ENCODE data around the gene CYTH3.

CYTH3 gene

DNA sequence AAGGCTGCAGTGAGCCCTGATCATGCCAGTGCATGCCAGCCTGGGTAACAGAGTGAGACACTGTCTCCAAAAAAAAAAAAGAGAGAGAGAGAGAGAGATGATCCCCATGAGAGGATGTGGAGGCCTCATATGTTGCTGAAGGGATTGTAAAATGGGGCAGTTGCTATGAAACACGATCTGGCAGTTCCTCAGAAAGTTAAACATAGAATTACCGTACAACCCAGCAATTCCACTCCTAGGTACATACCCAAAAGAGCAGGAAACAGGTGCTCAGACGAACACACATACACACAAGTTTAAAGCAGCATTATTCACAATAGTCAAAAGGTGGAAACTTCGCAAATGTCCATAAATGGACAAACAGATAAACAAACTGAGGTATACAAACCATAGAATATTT lies 27.4 kb upstream of the CYTH3 start:
- TF ChIP-seq TEAD4 (IDR thresholded peaks at IDR 0.05) (no peak), TAF1 (IDR thresholded peaks at IDR 0.05; ENCODE audit: low read depth) (no peak), RAD21 (IDR thresholded peaks at IDR 0.05; ENCODE audit: low read depth) (no peak), YY1 (IDR thresholded peaks at IDR 0.05; ENCODE audit: low read depth) (no peak), FOXM1 (IDR thresholded peaks at IDR 0.05; ENCODE audit: borderline replicate concordance, low read depth) (no peak), ZBTB7A (IDR thresholded peaks at IDR 0.05; ENCODE audit: low read depth) (no peak), CREB1 (IDR thresholded peaks at IDR 0.05; ENCODE audit: low read depth) (no peak), EGR1 (IDR thresholded peaks at IDR 0.05) (no peak), EP300 (IDR thresholded peaks at IDR 0.05; ENCODE audit: borderline replicate concordance) (no peak), NFIC (IDR thresholded peaks at IDR 0.05) (no peak), TCF12 (IDR thresholded peaks at IDR 0.05; ENCODE audit: low read depth) (no peak), CEBPB (IDR thresholded peaks at IDR 0.05) (no peak)
- TF ChIP-seq, protein P1, sequence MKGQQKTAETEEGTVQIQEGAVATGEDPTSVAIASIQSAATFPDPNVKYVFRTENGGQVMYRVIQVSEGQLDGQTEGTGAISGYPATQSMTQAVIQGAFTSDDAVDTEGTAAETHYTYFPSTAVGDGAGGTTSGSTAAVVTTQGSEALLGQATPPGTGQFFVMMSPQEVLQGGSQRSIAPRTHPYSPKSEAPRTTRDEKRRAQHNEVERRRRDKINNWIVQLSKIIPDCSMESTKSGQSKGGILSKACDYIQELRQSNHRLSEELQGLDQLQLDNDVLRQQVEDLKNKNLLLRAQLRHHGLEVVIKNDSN (IDR thresholded peaks at IDR 0.05): no peak
- TF ChIP-seq, protein P2, sequence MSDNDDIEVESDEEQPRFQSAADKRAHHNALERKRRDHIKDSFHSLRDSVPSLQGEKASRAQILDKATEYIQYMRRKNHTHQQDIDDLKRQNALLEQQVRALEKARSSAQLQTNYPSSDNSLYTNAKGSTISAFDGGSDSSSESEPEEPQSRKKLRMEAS (IDR thresholded peaks at IDR 0.05): no peak
- TF ChIP-seq, protein P3, sequence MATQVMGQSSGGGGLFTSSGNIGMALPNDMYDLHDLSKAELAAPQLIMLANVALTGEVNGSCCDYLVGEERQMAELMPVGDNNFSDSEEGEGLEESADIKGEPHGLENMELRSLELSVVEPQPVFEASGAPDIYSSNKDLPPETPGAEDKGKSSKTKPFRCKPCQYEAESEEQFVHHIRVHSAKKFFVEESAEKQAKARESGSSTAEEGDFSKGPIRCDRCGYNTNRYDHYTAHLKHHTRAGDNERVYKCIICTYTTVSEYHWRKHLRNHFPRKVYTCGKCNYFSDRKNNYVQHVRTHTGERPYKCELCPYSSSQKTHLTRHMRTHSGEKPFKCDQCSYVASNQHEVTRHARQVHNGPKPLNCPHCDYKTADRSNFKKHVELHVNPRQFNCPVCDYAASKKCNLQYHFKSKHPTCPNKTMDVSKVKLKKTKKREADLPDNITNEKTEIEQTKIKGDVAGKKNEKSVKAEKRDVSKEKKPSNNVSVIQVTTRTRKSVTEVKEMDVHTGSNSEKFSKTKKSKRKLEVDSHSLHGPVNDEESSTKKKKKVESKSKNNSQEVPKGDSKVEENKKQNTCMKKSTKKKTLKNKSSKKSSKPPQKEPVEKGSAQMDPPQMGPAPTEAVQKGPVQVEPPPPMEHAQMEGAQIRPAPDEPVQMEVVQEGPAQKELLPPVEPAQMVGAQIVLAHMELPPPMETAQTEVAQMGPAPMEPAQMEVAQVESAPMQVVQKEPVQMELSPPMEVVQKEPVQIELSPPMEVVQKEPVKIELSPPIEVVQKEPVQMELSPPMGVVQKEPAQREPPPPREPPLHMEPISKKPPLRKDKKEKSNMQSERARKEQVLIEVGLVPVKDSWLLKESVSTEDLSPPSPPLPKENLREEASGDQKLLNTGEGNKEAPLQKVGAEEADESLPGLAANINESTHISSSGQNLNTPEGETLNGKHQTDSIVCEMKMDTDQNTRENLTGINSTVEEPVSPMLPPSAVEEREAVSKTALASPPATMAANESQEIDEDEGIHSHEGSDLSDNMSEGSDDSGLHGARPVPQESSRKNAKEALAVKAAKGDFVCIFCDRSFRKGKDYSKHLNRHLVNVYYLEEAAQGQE (IDR thresholded peaks at IDR 0.05; ENCODE audit: low read depth): no peak

DNA sequence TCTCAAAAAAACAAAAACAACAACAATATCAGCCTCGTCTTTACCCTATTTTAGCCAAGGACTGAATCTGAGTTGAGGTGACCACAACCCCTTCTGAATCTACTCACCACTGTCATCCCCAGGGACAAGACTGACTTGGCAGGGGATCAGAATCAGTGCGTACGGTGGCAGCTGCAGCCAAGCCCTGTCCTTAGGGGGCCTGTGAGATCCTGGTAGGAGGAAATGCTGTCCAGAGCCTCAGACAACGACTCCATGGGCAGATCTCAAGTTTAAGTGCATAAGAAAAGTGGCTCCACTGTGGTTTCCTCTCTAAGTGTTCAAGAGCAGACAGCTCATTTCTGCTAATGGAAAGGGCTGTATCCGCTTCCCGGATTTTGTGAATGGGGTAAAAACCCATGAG lies 22.4 kb upstream of the CYTH3 start:
- TF ChIP-seq ZBTB7A (IDR thresholded peaks at IDR 0.05; ENCODE audit: low read depth): no peak
- no peak for TF ChIP-seq EGR1 (IDR thresholded peaks at IDR 0.05)
- no peak for TF ChIP-seq CREB1 (IDR thresholded peaks at IDR 0.05; ENCODE audit: low read depth)
- TF ChIP-seq, protein P1 (IDR thresholded peaks at IDR 0.05): no peak
- TF ChIP-seq TAF1 (IDR thresholded peaks at IDR 0.05; ENCODE audit: low read depth): no peak
- TF ChIP-seq, protein P2 (IDR thresholded peaks at IDR 0.05): no peak
- TF ChIP-seq TCF12 (IDR thresholded peaks at IDR 0.05; ENCODE audit: low read depth): no peak
- TF ChIP-seq, protein P3 (IDR thresholded peaks at IDR 0.05; ENCODE audit: low read depth): no peak
- TF ChIP-seq TEAD4 (IDR thresholded peaks at IDR 0.05): no peak
- TF ChIP-seq RAD21 (IDR thresholded peaks at IDR 0.05; ENCODE audit: low read depth): no peak
- TF ChIP-seq YY1 (IDR thresholded peaks at IDR 0.05; ENCODE audit: low read depth): no peak
- no peak for TF ChIP-seq EP300 (IDR thresholded peaks at IDR 0.05; ENCODE audit: borderline replicate concordance)
- TF ChIP-seq FOXM1 (IDR thresholded peaks at IDR 0.05; ENCODE audit: borderline replicate concordance, low read depth): no peak
- no peak for TF ChIP-seq NFIC (IDR thresholded peaks at IDR 0.05)
- TF ChIP-seq CEBPB (IDR thresholded peaks at IDR 0.05): no peak

DNA sequence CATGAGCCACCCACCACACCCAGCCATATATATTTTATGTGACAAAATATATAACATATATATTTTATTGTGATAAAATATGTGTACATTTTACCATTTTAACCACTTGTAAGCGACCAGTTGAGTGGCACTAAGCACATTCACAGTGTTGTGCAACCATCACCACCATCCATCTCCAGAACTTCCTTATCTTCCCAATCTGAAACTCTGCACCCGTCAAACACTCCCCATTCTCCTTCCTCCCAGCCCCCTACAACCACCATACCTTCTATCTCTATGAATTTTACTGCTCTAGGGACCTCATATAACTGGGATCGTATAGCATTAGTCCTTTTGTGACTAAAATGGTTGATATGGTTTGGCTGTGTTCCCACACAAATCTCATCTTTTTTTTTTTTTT lies 20.8 kb upstream of the CYTH3 start:
- TF ChIP-seq TCF12 (IDR thresholded peaks at IDR 0.05; ENCODE audit: low read depth): no peak
- TF ChIP-seq YY1 (IDR thresholded peaks at IDR 0.05; ENCODE audit: low read depth): no peak
- TF ChIP-seq EGR1 (IDR thresholded peaks at IDR 0.05): no peak
- TF ChIP-seq EP300 (IDR thresholded peaks at IDR 0.05; ENCODE audit: borderline replicate concordance): no peak
- TF ChIP-seq CEBPB (IDR thresholded peaks at IDR 0.05): no peak
- TF ChIP-seq RAD21 (IDR thresholded peaks at IDR 0.05; ENCODE audit: low read depth): no peak
- no peak for TF ChIP-seq ZBTB7A (IDR thresholded peaks at IDR 0.05; ENCODE audit: low read depth)
- no peak for TF ChIP-seq CREB1 (IDR thresholded peaks at IDR 0.05; ENCODE audit: low read depth)
- TF ChIP-seq NFIC (IDR thresholded peaks at IDR 0.05): no peak
- TF ChIP-seq TAF1 (IDR thresholded peaks at IDR 0.05; ENCODE audit: low read depth): no peak
- TF ChIP-seq, protein P1 (IDR thresholded peaks at IDR 0.05): no peak
- TF ChIP-seq, protein P2 (IDR thresholded peaks at IDR 0.05): no peak
- TF ChIP-seq, protein P3 (IDR thresholded peaks at IDR 0.05; ENCODE audit: low read depth): no peak
- TF ChIP-seq TEAD4 (IDR thresholded peaks at IDR 0.05): no peak
- no peak for TF ChIP-seq FOXM1 (IDR thresholded peaks at IDR 0.05; ENCODE audit: borderline replicate concordance, low read depth)

All from Ishikawa (cell line).